GM23248 (cell line): ENCODE data around the gene CCDC92. TPM values are rescaled to one million over a fixed set of nuclear protein-coding genes. Genes with fewer than 3 reads are reported as not detected.

Experiments
- DNase-seq: peaks from one replicate; pipeline ENCODE4 v3.0.0-alpha.2; 2015
- H2AFZ ChIP-seq: fragments of 200-600 bp; sonication (generic); 2 replicates; pipeline ENCODE4 v1.6.1; 2016; ENCODE audit warnings: antibody characterized with exemption
- H3F3A ChIP-seq: fragments of 200-600 bp; sonication (generic); 2 replicates; pipeline ENCODE4 v1.6.1; 2016; ENCODE audit warnings: mild to moderate bottlenecking, antibody characterized with exemption, mixed run types; ENCODE audit not compliant: insufficient read depth
- H3K27ac ChIP-seq: fragments of 200-600 bp; sonication (generic); 2 replicates; pipeline ENCODE4 v1.5.1; 2016; ENCODE audit warnings: mild to moderate bottlenecking
- H3K27me3 ChIP-seq: fragments of 200-600 bp; sonication (generic); replicated peaks from 2 replicates; pipeline ENCODE4 v1.6.1; 2016; ENCODE audit warnings: mild to moderate bottlenecking; ENCODE audit not compliant: insufficient read depth
- H3K36me3 ChIP-seq: fragments of 200-600 bp; sonication (generic); 2 replicates; pipeline ENCODE4 v1.6.1; 2016; ENCODE audit warnings: low read depth, mild to moderate bottlenecking
- H3K4me1 ChIP-seq: fragments of 200-600 bp; sonication (generic); 2 replicates; pipeline ENCODE4 v1.6.1; 2016; ENCODE audit warnings: mild to moderate bottlenecking; ENCODE audit not compliant: insufficient read depth
- H3K4me2 ChIP-seq: fragments of 200-600 bp; sonication (generic); one replicate; pipeline ENCODE4 v1.6.1; 2016; ENCODE audit warnings: mild to moderate bottlenecking; ENCODE audit not compliant: unreplicated experiment
- H3K4me3 ChIP-seq: fragments of 200-600 bp; sonication (generic); 2 replicates; pipeline ENCODE4 v1.5.1; 2016; ENCODE audit warnings: mild to moderate bottlenecking
- H3K79me2 ChIP-seq: fragments of 200-600 bp; sonication (generic); 2 replicates; pipeline ENCODE4 v1.6.1; 2016; ENCODE audit warnings: mild to moderate bottlenecking; ENCODE audit not compliant: insufficient read depth
- H3K9ac ChIP-seq: fragments of 200-600 bp; sonication (generic); 2 replicates; pipeline ENCODE4 v1.6.1; 2016; ENCODE audit warnings: mild to moderate bottlenecking
- H3K9me2 ChIP-seq: fragments of 200-600 bp; sonication (generic); 2 replicates; pipeline ENCODE4 v1.6.1; 2016; ENCODE audit warnings: mixed run types, mild to moderate bottlenecking, moderate library complexity; ENCODE audit not compliant: insufficient read depth
- H3K9me3 ChIP-seq: fragments of 200-600 bp; sonication (generic); one replicate; pipeline ENCODE4 v1.6.1; 2017; ENCODE audit warnings: low read depth
- H4K20me1 ChIP-seq: fragments of 200-600 bp; sonication (generic); 2 replicates; pipeline ENCODE4 v1.6.0; 2016; ENCODE audit not compliant: insufficient read depth
- EZH2 ChIP-seq: fragments of 200-600 bp; sonication (generic); IDR thresholded peaks from 2 replicates; pipeline ENCODE4 v1.6.1; 2018; ENCODE audit warnings: antibody characterized with exemption, mild to moderate bottlenecking; ENCODE audit not compliant: insufficient read depth, poor library complexity, severe bottlenecking
- EZH2phosphoT487 ChIP-seq: fragments of 200-600 bp; sonication (generic); IDR thresholded peaks from 2 replicates; pipeline ENCODE4 v1.6.1; 2018; ENCODE audit warnings: antibody characterized with exemption, moderate library complexity, mild to moderate bottlenecking, low read depth; ENCODE audit not compliant: insufficient read depth
- WGBS, 2 experiments: methylation state at CpG; one replicate each; pipeline ENCODE4 v1.1.6; 2015 to 2017; ENCODE audit warnings: low lambda C conversion rate in 2 of 2, low coverage in 1 of 2; ENCODE audit errors: missing lambda C conversion rate in 2 of 2; 5-methylcytosine and 5-hydroxymethylcytosine counted together
- in situ Hi-C: fragments of 300-500 bp; cut with MboI; formaldehyde crosslinking; loops from 2 replicates; pipeline ENCODE4 v1.15.0; 2020
- polyA plus RNA-seq: library from polyadenylated mRNA; unstranded; fragments of >200 nt; fragmentation: Nextera tagmentation; extraction: Ambion mirVana; gene quantifications from 2 replicates; pipeline ENCODE4 v1.2.1, GENCODE V29; 2016
- total RNA-seq: library from RNA; depleted of rRNA; stranded (reverse); fragments of >200 nt; shearing (Covaris generic); gene quantifications from 2 replicates; pipeline ENCODE4 v1.2.3, GENCODE V29; 2014

Gene CCDC92
- total and polyA plus RNA-seq, 2 experiments from 2014 or later, result 20.3 to 49.5 TPM

GRCh38 chr12:123940627-123940966 lies 32.0 kb downstream of the CCDC92 start:
- Histone ChIP-seq H3K79me2 (no peaks in the 10 kb centered on the region), H3K36me3 (peaks cover 12% of the 10 kb centered on the region), H3K4me3 (no peak overlapping the region), H3K9me2 (no peaks in the 10 kb centered on the region), H3K4me2 (no peak overlapping the region), H3K9me3 (no peaks in the 10 kb centered on the region), H2AFZ (no peak overlapping the region), H4K20me1 (no peaks in the 10 kb centered on the region), H3F3A (peaks cover 14% of the 10 kb centered on the region), H3K27ac (no peak overlapping the region), H3K9ac (no peak overlapping the region), H3K4me1 (peaks cover 7% of the 10 kb centered on the region), H3K27me3 (no peaks in the 10 kb centered on the region)
- in situ Hi-C loops, result no loop called here
- WGBS, 2 experiments, result 97 to 98% methylated on average over 9 of the region's 9 CpGs
- no peak for DNase-seq
- TF ChIP-seq EZH2phosphoT487, result no peak
- no peak for TF ChIP-seq EZH2

GRCh38 chr12:123939716-123940626 lies 32.7 kb downstream of the CCDC92 start:
- H3K27ac ChIP-seq, result no peak overlapping the region
- H3K4me3 ChIP-seq, result no peak overlapping the region
- no peak overlapping the region for H3K9ac ChIP-seq
- TF ChIP-seq EZH2phosphoT487, result no peak
- no peak for TF ChIP-seq EZH2
- peaks cover 14% of the 10 kb centered on the region for H3F3A ChIP-seq
- H3K9me2 ChIP-seq, result no peaks in the 10 kb centered on the region
- no peaks in the 10 kb centered on the region for H3K27me3 ChIP-seq
- peaks cover 7% of the 10 kb centered on the region for H3K4me1 ChIP-seq
- H3K4me2 ChIP-seq, result no peak overlapping the region
- 91% methylated on average over 16 of the region's 16 CpGs for WGBS, 2 experiments
- peaks cover 12% of the 10 kb centered on the region for H3K36me3 ChIP-seq
- H3K9me3 ChIP-seq, result no peaks in the 10 kb centered on the region
- in situ Hi-C loops, result no loop called here
- DNase-seq, result no peak
- no peaks in the 10 kb centered on the region for H3K79me2 ChIP-seq
- H4K20me1 ChIP-seq, result no peaks in the 10 kb centered on the region
- no peak overlapping the region for H2AFZ ChIP-seq

GRCh38 chr12:123938679-123939480 lies 33.8 kb downstream of the CCDC92 start:
- no peaks in the 10 kb centered on the region for H3K79me2 ChIP-seq
- WGBS, 2 experiments, result 87 to 89% methylated on average over 16 of the region's 16 CpGs
- no peaks in the 10 kb centered on the region for H3K9me2 ChIP-seq
- no peak overlapping the region for H3K4me3 ChIP-seq
- no peak overlapping the region for H3K4me2 ChIP-seq
- no peaks in the 10 kb centered on the region for H3K27me3 ChIP-seq
- H3K9ac ChIP-seq, result no peak overlapping the region
- H3K36me3 ChIP-seq, result peaks cover 12% of the 10 kb centered on the region
- peaks cover 14% of the 10 kb centered on the region for H3F3A ChIP-seq
- H4K20me1 ChIP-seq, result no peaks in the 10 kb centered on the region
- H3K4me1 ChIP-seq, result peaks cover 7% of the 10 kb centered on the region
- H3K27ac ChIP-seq, result no peak overlapping the region
- no peaks in the 10 kb centered on the region for H3K9me3 ChIP-seq
- no peak overlapping the region for H2AFZ ChIP-seq
- in situ Hi-C loops, result no loop called here
- peak; percentile 13 for DNase-seq
- no peak for TF ChIP-seq EZH2
- no peak for TF ChIP-seq EZH2phosphoT487

DNA sequence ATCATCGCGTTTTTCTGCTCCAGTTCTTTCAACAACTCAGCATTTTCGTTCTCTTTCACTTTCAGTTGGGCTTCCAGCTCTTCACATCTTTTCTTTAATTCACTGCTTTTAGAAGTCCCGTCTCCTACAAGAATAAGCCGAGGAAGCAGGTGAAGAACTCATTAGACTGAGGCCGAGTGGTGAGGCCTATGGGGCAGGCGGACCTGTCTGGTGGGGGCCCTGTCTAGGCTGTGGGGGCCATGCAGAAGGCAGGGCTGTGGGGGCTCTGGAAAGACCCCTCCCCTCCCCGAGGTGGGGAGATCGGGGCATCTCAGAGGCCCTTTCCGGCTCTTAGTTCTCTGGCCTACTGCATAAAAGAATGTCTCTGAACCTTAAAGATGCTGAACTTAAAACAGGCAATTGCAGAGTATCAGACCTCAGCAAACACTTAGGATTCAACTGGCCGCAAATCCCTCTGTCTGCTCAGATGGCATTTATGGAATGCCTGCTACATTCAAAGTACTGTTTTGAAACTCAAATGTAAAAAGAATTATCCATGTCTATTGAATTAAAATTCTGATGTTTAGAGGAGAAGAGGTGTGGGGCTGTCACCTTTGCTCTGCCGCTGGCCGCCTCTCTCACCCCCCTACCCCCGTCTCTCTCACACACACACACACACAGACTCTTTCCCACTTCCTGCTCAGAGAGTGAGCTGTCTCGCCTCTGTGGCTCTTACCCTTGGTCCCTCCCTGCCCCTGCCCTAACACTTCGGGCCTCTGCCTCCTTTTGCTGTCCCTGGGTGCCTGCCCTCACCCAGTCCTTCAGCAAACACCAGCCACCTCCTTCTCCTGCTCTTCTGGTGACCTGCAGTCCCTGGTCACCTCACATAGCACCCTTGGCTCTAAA lies 34.7 kb downstream of the CCDC92 start:
- Histone ChIP-seq H3K4me1 (peaks cover 5% of the 10 kb centered on the region), H3K4me3 (no peak overlapping the region), H3F3A (peaks cover 14% of the 10 kb centered on the region), H3K9me2 (no peaks in the 10 kb centered on the region), H2AFZ (no peak overlapping the region), H4K20me1 (no peaks in the 10 kb centered on the region), H3K79me2 (no peaks in the 10 kb centered on the region), H3K27me3 (no peaks in the 10 kb centered on the region), H3K9me3 (no peaks in the 10 kb centered on the region), H3K36me3 (peaks cover 12% of the 10 kb centered on the region), H3K9ac (no peak overlapping the region), H3K27ac (no peak overlapping the region), H3K4me2 (no peak overlapping the region)
- no peak for DNase-seq
- WGBS, 2 experiments, result 89% methylated on average over 16 of the region's 16 CpGs
- TF ChIP-seq EZH2phosphoT487 (no peak), EZH2 (no peak)
- in situ Hi-C loops, result no loop called here
